Gastrocnemius medialis (tissue), 4 donors: ENCODE measurements around the gene PIP4K2A.

Source experiments
- CTCF ChIP-seq, 5 experiments: fragments of 450-650 bp in 3 of 5; fragments of 200-600 bp in 2 of 5; sonication (generic) in 2 of 5; IDR thresholded peaks in 4 of 5; conservative IDR thresholded peaks in 1 of 5; 1 replicate in 4 of 5; 2 replicates in 1 of 5; pipeline ENCODE4 v1.5.1; 2016 to 2019; ENCODE audit warnings: antibody characterized with exemption in 5 of 5, mild to moderate bottlenecking in 3 of 5, moderate library complexity in 3 of 5
- POLR2A ChIP-seq, 2 donors: fragments of 450-650 bp; IDR thresholded peaks; one replicate each; pipeline ENCODE4 v1.6.1; 2017; ENCODE audit warnings: antibody characterized with exemption in 2 of 2, mild to moderate bottlenecking in 2 of 2, moderate library complexity in 2 of 2

- TF ChIP-seq CTCF (IDR thresholded peaks at IDR 0.05 in 4 of 5, conservative IDR thresholded peaks at IDR 0.05 in 1 of 5) (no peak), POLR2A (IDR thresholded peaks at IDR 0.05) (no peak)
Observed at GRCh38 chr10:22545643-22546042, 168.7 kb downstream of the PIP4K2A start.
